Left kidney (tissue), 2 donors: ENCODE measurements around the gene MACROD2. TPM values are rescaled to one million over a fixed set of nuclear protein-coding genes. Genes with fewer than 3 reads are reported as not detected.

Experiments used
- DNase-seq: peaks from one replicate; pipeline ENCODE4 v3.0.0-alpha.2; 2013
- polyA plus RNA-seq: library from polyadenylated mRNA; unstranded; fragments of 120-200 nt; gene quantifications from one replicate; pipeline ENCODE4 v1.2.1, GENCODE V29; 2013; ENCODE audit not compliant: insufficient read length

The MACROD2 gene
- polyA plus RNA-seq, 1 donor: 17.2 TPM

- DNase-seq: no peak
These were observed 762.4 kb downstream of the MACROD2 start for GRCh38 chr20:14757728-14758127.

DNA sequence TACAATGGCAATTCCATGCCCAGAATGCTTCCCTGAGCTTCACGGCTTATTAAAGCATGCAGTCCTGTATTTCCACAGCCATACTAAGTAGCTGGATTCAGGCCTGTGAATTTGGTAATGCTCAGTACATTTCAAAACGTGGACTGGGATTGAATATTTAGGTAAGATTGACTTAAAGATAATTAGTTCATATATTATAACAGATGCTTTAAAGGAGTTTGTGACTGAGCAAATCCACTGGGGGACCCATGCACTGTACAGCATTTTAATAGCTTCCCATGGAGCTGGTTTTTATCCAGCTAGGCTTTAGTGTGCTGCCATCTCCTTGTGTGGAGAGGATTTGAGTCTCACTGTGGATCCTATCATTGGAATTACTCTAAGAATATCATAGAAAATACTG is 763.0 kb downstream of the MACROD2 start:
- no peak for DNase-seq

- no peak for DNase-seq
These were observed 764.7 kb downstream of the MACROD2 start for GRCh38 chr20:14759979-14760378.

DNA sequence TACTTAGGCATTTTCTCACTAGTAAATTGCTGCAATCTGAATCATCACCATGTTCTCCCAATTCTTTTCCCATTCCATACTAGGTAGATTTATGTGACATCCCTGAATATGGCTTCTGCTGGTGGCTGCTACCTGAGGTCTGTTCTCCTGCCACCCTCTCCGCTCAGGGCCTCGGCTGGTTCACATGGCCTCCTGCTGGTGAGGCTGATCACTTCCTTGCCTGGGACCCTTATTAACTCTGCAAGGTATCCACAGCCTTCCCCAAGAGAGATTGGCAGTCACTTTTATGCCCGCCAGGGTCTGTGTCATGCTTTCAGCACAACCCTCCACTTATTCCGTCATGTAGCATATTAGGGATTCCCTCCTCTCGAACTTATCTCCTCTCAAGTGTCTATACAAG is 766.6 kb downstream of the MACROD2 start:
- no peak for DNase-seq

DNA sequence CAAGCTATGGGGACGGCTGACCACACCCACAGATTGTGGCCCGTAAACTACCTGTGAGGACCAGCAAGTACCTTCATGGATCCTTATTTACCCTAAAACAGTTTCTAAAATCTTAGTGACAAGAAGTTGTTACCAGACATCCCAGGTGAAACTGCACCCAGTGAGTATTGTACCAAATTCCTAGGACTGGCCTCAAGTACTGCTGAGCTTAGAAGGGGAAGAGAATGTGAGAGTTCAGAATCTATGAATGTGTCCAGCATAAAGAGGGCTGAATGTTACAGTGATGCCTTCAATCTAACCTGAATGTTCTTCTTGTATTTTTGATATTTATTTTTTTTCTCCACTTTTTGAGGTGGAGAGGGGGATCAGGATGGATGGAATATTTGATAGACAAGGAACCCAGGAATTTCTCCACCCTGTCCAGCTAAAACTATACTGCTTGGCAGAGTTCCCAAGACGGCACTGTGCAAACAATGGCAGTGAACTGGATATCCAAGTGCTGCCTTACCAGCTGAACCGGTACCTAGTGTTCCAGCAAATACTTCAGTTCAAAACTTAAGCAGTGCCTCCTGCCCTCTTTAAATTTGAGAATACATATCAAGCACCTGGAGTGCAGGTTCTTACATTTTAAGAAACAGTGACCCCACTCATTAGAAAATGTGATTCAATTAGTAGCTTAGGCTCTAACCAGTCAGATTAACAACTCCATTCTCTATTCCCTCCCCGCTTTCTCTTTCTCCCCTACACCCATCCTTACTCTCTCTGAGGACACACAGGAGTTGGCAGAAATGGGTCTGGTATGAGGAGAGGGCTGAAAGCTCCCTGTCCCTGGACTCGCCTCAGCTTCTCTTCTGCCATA is 769.4 kb downstream of the MACROD2 start:
- DNase-seq: no peak

DNA sequence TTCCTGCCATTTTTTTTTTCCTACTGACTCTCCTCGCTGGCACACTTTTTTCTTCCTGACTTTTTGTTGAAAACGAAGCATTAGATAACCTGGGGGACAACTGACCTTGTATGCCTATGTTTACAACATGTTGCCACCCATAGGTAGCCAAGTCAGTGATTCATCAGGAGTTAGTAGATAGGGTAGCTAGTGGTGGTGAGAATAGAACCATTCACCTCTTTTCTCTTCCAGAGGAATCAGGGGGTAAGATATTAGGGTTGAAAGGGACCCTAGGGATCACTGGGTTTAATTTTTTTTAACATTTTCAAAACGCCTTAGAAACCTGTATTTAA is 770.0 kb downstream of the MACROD2 start:
- DNase-seq: no peak

- no peak for DNase-seq
These were observed 778.2 kb downstream of the MACROD2 start for GRCh38 chr20:14773486-14773885.

- DNase-seq: no peak
These were observed 780.5 kb downstream of the MACROD2 start for GRCh38 chr20:14775778-14776177.

- DNase-seq: no peak
These were observed 782.3 kb downstream of the MACROD2 start for GRCh38 chr20:14777591-14777990.

- no peak for DNase-seq
These were observed 782.8 kb downstream of the MACROD2 start for GRCh38 chr20:14778096-14778495.

GRCh38 chr20:14778875-14779274 is 783.6 kb downstream of the MACROD2 start:
- DNase-seq: no peak

DNA sequence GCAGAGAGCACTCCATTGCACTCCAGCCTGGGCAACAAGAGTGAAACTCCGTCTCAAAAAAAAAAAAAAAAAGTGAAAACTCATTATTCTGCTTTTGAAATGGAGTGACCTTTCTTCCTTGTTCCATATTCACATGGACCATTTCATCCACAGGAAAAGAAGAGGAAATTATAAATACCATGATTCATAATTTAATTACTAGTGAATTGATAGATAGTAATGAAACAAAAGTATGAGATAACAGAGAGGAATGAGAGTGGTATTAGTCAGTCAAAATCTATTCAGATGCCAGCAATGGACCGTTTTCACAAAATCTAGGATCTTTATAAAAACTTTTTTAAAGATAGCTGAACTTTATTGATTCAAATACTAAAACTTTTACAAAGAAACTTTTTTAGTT is 785.2 kb downstream of the MACROD2 start:
- DNase-seq: no peak

DNA sequence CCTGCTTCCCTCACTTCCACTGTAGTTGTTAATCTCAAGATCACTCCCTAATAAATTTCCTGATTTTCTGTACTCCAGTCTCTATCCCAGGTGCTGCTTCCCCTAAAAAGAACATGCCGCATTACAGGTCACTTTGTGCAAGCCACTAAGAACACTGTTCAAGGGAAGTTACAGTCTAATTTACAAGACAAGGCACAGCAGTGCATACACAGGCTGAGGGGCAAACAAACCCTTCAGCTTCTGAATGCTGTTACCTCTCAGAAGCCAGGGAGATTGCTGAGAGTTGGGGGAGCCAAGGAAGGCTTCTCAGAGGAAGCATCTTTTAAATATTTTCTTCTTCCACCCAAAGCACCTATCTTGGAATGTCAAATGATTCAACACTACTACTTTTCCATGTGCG is 787.4 kb downstream of the MACROD2 start:
- no peak for DNase-seq

DNA sequence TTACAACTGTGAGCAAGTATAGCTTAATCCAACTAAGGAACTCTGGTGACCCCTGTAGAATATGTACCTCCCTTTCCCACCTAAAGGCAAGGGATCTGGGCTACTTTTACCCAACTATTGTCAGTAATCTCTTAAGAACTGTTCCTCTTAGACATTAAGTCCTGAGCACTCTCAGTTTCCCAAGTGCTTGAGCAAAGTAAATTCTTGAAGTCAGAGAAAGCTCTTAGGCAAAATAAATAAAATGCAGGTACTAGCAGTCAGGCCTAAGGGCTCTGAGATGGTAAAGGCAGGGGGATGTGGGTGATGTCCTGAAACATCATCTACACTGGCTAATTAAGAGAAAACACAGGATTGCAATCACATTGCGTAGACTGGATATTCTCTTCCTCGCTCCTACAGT is 788.5 kb downstream of the MACROD2 start:
- DNase-seq: no peak

DNA sequence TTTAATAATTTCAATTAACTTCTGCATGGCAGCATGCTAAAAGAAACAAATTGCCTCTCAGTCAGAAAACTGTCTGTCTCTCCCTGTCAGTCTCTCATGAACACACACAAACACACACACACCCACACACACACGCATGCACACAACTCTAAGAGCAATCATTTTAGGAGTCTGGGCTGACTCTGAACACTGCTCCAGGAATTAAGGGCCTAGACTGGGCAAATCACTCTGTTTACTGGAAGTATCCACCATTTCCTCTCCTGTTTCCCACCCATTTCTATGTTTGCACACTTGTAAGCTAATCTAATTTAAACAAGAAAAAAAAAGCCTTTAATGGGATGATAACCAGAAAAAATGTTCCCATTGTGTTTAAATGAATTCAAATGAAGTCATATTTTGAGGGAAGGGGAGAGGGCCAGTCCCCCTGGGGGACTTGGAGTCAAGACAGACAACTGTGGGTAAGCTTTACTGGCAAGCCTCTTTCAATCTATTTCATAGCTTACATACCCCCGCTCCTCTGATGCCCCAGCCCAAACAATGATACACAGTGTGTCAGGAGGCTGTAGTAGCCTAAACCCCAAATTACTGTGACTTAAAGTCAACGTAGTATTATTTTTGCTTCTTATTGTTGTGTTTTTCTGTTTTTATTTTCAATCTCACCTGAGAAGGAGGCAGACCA is 789.9 kb downstream of the MACROD2 start:
- DNase-seq: no peak

- DNase-seq: no peak
These were observed 794.9 kb downstream of the MACROD2 start for GRCh38 chr20:14790190-14790589.

- no peak for DNase-seq
These were observed 795.7 kb downstream of the MACROD2 start for GRCh38 chr20:14790771-14791620.

DNA sequence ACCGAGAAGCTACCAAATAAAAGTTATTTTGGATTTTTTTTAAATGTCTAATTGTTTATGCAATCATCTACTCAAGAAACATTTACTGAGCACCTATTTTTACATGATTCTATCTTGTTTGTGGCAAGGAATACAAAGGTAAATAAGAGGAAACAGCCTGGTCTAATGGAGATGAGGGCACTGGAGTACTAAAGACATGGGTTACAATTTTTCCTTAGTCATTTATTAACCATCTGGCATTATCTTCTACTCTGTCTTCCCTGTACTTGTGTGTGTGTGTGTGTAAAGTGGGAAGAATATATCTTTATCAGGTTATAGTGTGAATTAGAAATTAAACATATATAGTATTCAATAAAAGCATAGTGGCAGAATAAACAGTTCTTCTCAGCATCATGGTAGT is 797.6 kb downstream of the MACROD2 start:
- DNase-seq: no peak

GRCh38 chr20:14799545-14800216 is 804.4 kb downstream of the MACROD2 start:
- DNase-seq: no peak

GRCh38 chr20:14800707-14801425 is 805.5 kb downstream of the MACROD2 start:
- no peak for DNase-seq

DNA sequence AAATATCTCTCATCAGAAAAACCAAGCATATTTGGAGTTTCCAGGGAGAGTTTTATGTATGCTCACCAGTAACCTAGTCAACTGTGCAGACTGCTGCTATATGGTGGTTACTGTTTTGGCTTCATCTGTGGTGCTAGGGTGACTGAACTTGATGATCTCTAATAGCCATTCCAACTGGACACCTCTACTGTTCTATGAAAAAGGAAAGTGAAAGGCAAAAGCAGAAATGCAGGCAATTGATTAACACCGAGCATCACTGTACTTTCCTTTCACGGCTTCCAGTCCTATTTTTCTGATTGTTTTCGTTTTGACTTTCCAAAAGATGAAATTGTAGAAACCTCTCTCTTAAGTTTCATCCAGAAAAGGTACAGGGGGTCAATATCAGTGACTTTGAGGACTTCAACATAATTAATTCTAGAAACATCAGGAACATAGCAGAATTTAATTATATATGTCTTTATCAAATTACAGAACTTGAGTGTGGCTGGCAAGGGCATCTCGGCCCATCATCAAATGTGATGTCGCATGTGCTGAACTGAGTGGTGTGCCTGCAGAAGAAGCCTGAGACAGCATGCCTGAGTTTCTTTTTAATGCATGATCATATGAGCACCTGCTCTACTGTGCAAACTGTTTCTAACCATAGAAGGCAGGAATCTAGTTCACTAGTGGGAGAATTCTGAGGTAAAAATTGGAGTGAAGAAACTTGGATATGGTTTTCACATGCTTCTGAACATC is 806.4 kb downstream of the MACROD2 start:
- DNase-seq: no peak
